G401.6 (cell line): ENCODE results near the gene ELOVL6.
"Not testable (repeated sequence)": the region's sequence is repeated elsewhere in the genome, so short reads cannot be mapped to it uniquely, and the experiment has no call there.

ENCODE experiments used
- FAIRE-seq: peaks from 2 replicates; lab custom pipeline; 2012; peaks lifted over from hg19 to GRCh38; lab: Jason Lieb, UNC

ELOVL6 gene

GRCh38 chr4:110073053-110073845, 125.2 kb downstream of the ELOVL6 start:
- no peak for FAIRE-seq

- no peak for FAIRE-seq
Measured at GRCh38 chr4:110071466-110071865, 126.9 kb downstream of the ELOVL6 start.

- no peak for FAIRE-seq
Measured at GRCh38 chr4:110068248-110068647, 130.2 kb downstream of the ELOVL6 start.

- no peak for FAIRE-seq
Measured at GRCh38 chr4:110064934-110065333, 133.5 kb downstream of the ELOVL6 start.

- FAIRE-seq, result no peak
Measured at GRCh38 chr4:110064295-110064694, 134.1 kb downstream of the ELOVL6 start.

GRCh38 chr4:110062166-110062565, 136.2 kb downstream of the ELOVL6 start:
- no peak for FAIRE-seq

- no peak for FAIRE-seq
Measured at GRCh38 chr4:110061076-110061475, 137.3 kb downstream of the ELOVL6 start.

GRCh38 chr4:110059556-110060191, 138.7 kb downstream of the ELOVL6 start:
- FAIRE-seq, result no peak

GRCh38 chr4:110058677-110059076, 139.7 kb downstream of the ELOVL6 start:
- FAIRE-seq, result no peak

GRCh38 chr4:110055158-110055768, 143.2 kb downstream of the ELOVL6 start:
- no peak for FAIRE-seq

- peak; percentile 49 for FAIRE-seq
Measured at GRCh38 chr4:110049951-110050925, 148.2 kb downstream of the ELOVL6 start.

GRCh38 chr4:110046588-110047049, 151.8 kb downstream of the ELOVL6 start:
- FAIRE-seq, result no peak

- FAIRE-seq, result no peak
Measured at GRCh38 chr4:110042545-110043517, 155.6 kb downstream of the ELOVL6 start.

GRCh38 chr4:110041735-110042134, 156.7 kb downstream of the ELOVL6 start:
- FAIRE-seq, result no peak

GRCh38 chr4:110039164-110039563, 159.3 kb downstream of the ELOVL6 start:
- FAIRE-seq, result not testable (repeated sequence)

- FAIRE-seq, result no peak
Measured at GRCh38 chr4:110034026-110034393, 164.4 kb downstream of the ELOVL6 start.

- FAIRE-seq, result no peak
Measured at GRCh38 chr4:110033355-110034025, 164.9 kb downstream of the ELOVL6 start.

- no peak for FAIRE-seq
Measured at GRCh38 chr4:110032603-110033002, 165.8 kb downstream of the ELOVL6 start.

GRCh38 chr4:110025718-110026117, 172.7 kb downstream of the ELOVL6 start:
- no peak for FAIRE-seq

GRCh38 chr4:110025056-110025455, 173.4 kb downstream of the ELOVL6 start:
- FAIRE-seq, result no peak
